Spleen (tissue), 11 donors: Measurements from ENCODE around the gene NKTR. TPM values are rescaled to one million over a fixed set of nuclear protein-coding genes. Genes with fewer than 3 reads are reported as not detected.

Experiments
- DNase-seq: peaks from one replicate; pipeline ENCODE4 v3.0.0-alpha.2; 2020
- H3K27ac ChIP-seq, 8 donors: fragments of 200-600 bp; sonication (generic) in 7 of 8; 1 replicate in 4 of 8; 2 replicates in 4 of 8; pipeline versions ENCODE4 v1.5.0 to v1.8.0; 2016 to 2021; ENCODE audit warnings: inconsistent platforms in 4 of 8, mild to moderate bottlenecking in 4 of 8, moderate library complexity in 1 of 8
- H3K27me3 ChIP-seq, 7 donors: fragments of 200-600 bp; sonication (generic) in 6 of 7; replicated peaks in 1 of 7; 1 replicate in 4 of 7; 2 replicates in 3 of 7; pipeline versions ENCODE4 v1.5.0 to v1.8.0; 2016 to 2021; ENCODE audit warnings: inconsistent platforms in 3 of 7, mild to moderate bottlenecking in 1 of 7
- H3K36me3 ChIP-seq, 6 donors: fragments of 200-600 bp; sonication (generic) in 5 of 6; 1 replicate in 4 of 6; 2 replicates in 2 of 6; pipeline versions ENCODE4 v1.5.0 to v1.8.0; 2016 to 2021; ENCODE audit warnings: inconsistent platforms in 2 of 6
- H3K4me1 ChIP-seq, 6 donors: fragments of 200-600 bp; sonication (generic) in 5 of 6; 1 replicate in 3 of 6; 2 replicates in 3 of 6; pipeline versions ENCODE4 v1.5.0 to v1.8.0; 2016 to 2021; ENCODE audit warnings: inconsistent platforms in 3 of 6
- H3K4me3 ChIP-seq, 8 donors: fragments of 200-600 bp; sonication (generic) in 7 of 8; 1 replicate in 4 of 8; 2 replicates in 4 of 8; pipeline versions ENCODE4 v1.5.0 to v1.8.0; 2016 to 2021; ENCODE audit warnings: inconsistent platforms in 4 of 8, mild to moderate bottlenecking in 4 of 8, moderate library complexity in 2 of 8
- H3K9me3 ChIP-seq, 8 donors: fragments of 200-600 bp; sonication (generic) in 7 of 8; 1 replicate in 4 of 8; 2 replicates in 4 of 8; pipeline versions ENCODE4 v1.5.0 to v1.8.0; 2016 to 2021; ENCODE audit warnings: inconsistent platforms in 4 of 8
- POLR2A ChIP-seq, 3 donors: fragments of 450-650 bp; IDR thresholded peaks; one replicate each; pipeline ENCODE4 v1.5.1; 2017; ENCODE audit warnings: antibody characterized with exemption in 3 of 3, mild to moderate bottlenecking in 1 of 3
- POLR2AphosphoS5 ChIP-seq, 3 donors: sonication (generic); formaldehyde crosslinking; IDR thresholded peaks; one replicate each; pipeline ENCODE4 v1.5.1; 2017; ENCODE audit warnings: antibody characterized with exemption in 3 of 3
- WGBS, 5 donors: extraction: QIAGEN DNeasy Blood & Tissue Kit in 3 of 5; methylation state at CpG; one replicate each; pipeline versions ENCODE4 v1.1.5 to v1.1.7; 2013 to 2018; 5-methylcytosine and 5-hydroxymethylcytosine counted together
- intact Hi-C: fragments of 100-400 bp; cut with DNase I; formaldehyde crosslinking; loops from one replicate; pipeline ENCODE4 v1.15.0; 2023; ENCODE audit warnings: low total_unique reads
- polyA plus RNA-seq, 3 donors: library from polyadenylated mRNA; stranded (reverse); fragments of 200-250 nt; gene quantifications; one replicate each; pipeline ENCODE4 v1.2.1, GENCODE V29; 2013
- total RNA-seq, 7 donors: library from RNA; depleted of rRNA in 3 of 7; stranded (reverse); fragments of >200 nt in 3 of 7; fragmentation: NEBNext Ultra II Directional in 4 of 7; extraction: Animal tissue kit (Norgen Biotek cat#: 25700) in 4 of 7; gene quantifications; one replicate each; pipeline versions ENCODE4 v1.1.0 to v1.2.1, GENCODE V29; 2016 to 2021
- TF ChIP-seq, protein P1 (sequence below), 11 experiments: fragments of 200-600 bp in 7 of 11; fragments of 450-650 bp in 4 of 11; sonication (generic) in 4 of 11; IDR thresholded peaks in 8 of 11; conservative IDR thresholded peaks in 3 of 11; 1 replicate in 7 of 11; 2 replicates in 4 of 11; pipeline versions ENCODE4 v1.4.0 to v1.8.0; 2016 to 2021; ENCODE audit warnings: antibody characterized with exemption in 11 of 11, inconsistent platforms in 4 of 11, mild to moderate bottlenecking in 1 of 11
- donor health status: healthy with polysubstance abuse.
- donor health status: DM: no; HTN: no; CAD: no; lungs with moderate emphysema.
- donor health status: DM: no; HTN: no; CAD: no.
- donor health status: Bipolar disorder and iron deficiency.
- donor health status: healthy.
- donor health status: DM: no; HTN: no; CAD: no.
- donor health status: DM: yes; HTN: yes; CAD: no.

Gene NKTR
- total and polyA plus RNA-seq, 10 donors: 19.9 to 258 (median 140) TPM

DNA sequence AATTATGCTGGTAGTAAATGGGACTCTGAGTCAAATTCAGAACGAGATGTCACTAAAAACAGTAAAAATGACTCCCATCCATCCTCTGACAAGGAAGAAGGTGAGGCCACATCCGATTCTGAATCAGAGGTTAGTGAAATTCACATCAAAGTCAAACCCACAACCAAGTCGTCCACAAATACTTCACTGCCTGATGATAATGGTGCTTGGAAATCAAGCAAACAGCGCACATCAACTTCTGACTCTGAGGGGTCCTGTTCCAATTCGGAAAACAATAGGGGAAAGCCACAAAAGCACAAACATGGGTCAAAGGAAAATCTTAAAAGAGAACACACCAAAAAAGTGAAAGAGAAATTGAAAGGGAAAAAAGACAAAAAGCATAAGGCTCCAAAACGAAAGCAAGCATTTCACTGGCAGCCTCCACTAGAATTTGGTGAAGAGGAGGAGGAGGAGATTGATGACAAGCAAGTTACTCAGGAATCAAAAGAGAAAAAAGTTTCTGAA, 37.9 kb downstream of the NKTR start:
- TF ChIP-seq POLR2A (IDR thresholded peaks at IDR 0.05): no peak
- TF ChIP-seq, protein P1, sequence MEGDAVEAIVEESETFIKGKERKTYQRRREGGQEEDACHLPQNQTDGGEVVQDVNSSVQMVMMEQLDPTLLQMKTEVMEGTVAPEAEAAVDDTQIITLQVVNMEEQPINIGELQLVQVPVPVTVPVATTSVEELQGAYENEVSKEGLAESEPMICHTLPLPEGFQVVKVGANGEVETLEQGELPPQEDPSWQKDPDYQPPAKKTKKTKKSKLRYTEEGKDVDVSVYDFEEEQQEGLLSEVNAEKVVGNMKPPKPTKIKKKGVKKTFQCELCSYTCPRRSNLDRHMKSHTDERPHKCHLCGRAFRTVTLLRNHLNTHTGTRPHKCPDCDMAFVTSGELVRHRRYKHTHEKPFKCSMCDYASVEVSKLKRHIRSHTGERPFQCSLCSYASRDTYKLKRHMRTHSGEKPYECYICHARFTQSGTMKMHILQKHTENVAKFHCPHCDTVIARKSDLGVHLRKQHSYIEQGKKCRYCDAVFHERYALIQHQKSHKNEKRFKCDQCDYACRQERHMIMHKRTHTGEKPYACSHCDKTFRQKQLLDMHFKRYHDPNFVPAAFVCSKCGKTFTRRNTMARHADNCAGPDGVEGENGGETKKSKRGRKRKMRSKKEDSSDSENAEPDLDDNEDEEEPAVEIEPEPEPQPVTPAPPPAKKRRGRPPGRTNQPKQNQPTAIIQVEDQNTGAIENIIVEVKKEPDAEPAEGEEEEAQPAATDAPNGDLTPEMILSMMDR (IDR thresholded peaks at IDR 0.05 in 8 of 11, conservative IDR thresholded peaks at IDR 0.05 in 3 of 11): no peak
- no peak for TF ChIP-seq POLR2AphosphoS5 (IDR thresholded peaks at IDR 0.05)
- Histone ChIP-seq H3K4me1 (peaks cover 0 to 40% (median 22%) of the 10 kb centered on the region in 6 donors), H3K27me3 (no peaks in the 10 kb centered on the region), H3K27ac (peak overlapping the region; percentile 11 to 79 (median 62)), H3K9me3 (no peaks in the 10 kb centered on the region), H3K4me3 (no peak overlapping the region), H3K36me3 (peaks cover 3 to 100% (median 85%) of the 10 kb centered on the region in 6 donors)
- intact Hi-C loops: no loop called here
- DNase-seq: no peak
- 68 to 78% (median 69%) methylated on average over 6 of the region's 6 CpGs for WGBS, 5 donors

DNA sequence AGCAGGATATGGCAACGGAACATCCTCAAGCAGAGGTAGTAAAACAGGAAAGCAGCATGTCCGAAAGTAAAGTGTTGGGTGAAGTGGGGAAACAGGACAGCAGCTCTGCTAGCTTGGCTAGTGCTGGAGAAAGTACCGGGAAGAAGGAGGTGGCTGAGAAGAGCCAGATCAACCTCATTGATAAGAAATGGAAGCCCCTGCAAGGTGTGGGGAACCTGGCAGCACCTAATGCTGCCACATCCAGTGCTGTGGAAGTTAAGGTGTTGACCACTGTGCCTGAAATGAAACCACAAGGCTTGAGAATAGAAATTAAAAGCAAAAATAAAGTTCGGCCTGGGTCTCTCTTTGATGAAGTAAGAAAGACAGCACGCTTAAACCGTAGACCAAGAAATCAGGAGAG, 38.7 kb downstream of the NKTR start:
- TF ChIP-seq POLR2AphosphoS5 (IDR thresholded peaks at IDR 0.05): peak in 1 of 3 donors; percentile 47
- no peak for TF ChIP-seq POLR2A (IDR thresholded peaks at IDR 0.05)
- 56 to 77% (median 73%) methylated on average over 6 of the region's 6 CpGs for WGBS, 5 donors
- no peaks in the 10 kb centered on the region for H3K9me3 ChIP-seq
- intact Hi-C loops: no loop called here
- H3K27me3 ChIP-seq: no peaks in the 10 kb centered on the region
- peak overlapping the region; percentile 11 to 79 (median 62) for H3K27ac ChIP-seq
- no peak for DNase-seq
- H3K4me1 ChIP-seq: peaks cover 0 to 40% (median 22%) of the 10 kb centered on the region in 6 donors
- peak overlapping the region in 1 of 8 donors; percentile 8 for H3K4me3 ChIP-seq
- peaks cover 3 to 100% (median 84%) of the 10 kb centered on the region in 6 donors for H3K36me3 ChIP-seq

DNA sequence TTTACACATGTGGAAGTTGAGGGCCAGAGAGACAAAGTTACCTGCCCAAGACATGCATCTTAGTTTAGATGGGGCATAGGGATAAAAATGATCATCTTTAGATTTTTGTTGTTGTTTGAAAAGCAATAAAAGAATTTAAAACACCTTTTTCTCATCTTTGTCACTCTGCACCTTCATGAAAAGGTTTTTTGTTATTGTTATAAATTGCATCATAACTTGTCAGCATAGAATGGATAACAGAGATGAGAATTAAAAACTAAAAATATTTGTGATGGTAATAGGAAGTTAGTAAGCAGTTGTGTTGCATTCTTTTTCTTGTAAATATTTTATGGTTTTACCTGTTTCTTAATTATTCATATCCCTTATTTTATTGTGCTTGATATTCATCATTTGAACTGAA, 39.6 kb downstream of the NKTR start:
- Histone ChIP-seq H3K4me1 (peaks cover 0 to 40% (median 22%) of the 10 kb centered on the region in 6 donors), H3K27ac (peak overlapping the region in 3 of 8 donors; percentile 52 to 69 (median 54)), H3K27me3 (no peaks in the 10 kb centered on the region), H3K9me3 (no peaks in the 10 kb centered on the region), H3K36me3 (peaks cover 3 to 100% (median 84%) of the 10 kb centered on the region in 6 donors), H3K4me3 (no peak overlapping the region)
- DNase-seq: no peak
- intact Hi-C loops: no loop called here
- TF ChIP-seq, protein P1 (IDR thresholded peaks at IDR 0.05 in 8 of 11, conservative IDR thresholded peaks at IDR 0.05 in 3 of 11): no peak
- TF ChIP-seq POLR2A (IDR thresholded peaks at IDR 0.05) (no peak), POLR2AphosphoS5 (IDR thresholded peaks at IDR 0.05) (no peak)

DNA sequence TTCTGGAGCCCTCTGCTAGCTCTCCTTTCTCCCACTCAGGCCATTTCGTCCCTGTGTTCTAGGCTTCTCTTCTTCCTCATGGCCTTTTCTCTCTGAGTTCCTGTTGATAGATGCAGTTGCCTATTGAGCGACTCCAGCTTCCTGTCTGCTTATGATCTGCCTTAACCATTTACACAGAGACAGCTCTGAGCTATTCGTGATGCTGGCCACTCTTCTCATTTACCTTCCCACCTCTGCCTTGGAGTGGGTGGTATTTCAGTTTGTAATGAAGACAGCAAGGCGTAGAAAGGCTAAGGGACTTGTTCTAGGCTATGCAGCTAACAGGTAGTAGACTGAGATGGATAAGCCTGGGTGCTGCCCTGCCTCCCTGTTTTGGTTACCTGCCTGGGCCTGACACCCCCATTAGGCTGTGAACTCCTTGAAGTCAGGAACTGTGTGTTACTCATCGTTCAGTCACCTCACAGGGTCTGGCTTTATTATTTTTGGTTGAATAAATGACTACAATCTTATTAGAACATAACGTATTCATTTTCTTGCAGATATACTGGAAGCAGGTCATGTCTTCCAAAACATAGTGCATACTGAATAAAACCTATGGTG, 40.4 kb downstream of the NKTR start:
- Histone ChIP-seq H3K4me3 (no peak overlapping the region), H3K9me3 (no peaks in the 10 kb centered on the region), H3K4me1 (peaks cover 0 to 40% (median 22%) of the 10 kb centered on the region in 6 donors), H3K27ac (peak overlapping the region in 2 of 8 donors; percentile 4 to 52), H3K36me3 (peaks cover 3 to 100% (median 84%) of the 10 kb centered on the region in 6 donors), H3K27me3 (no peaks in the 10 kb centered on the region)
- DNase-seq: no peak
- WGBS, 5 donors: 78 to 91% (median 89%) methylated on average over 6 of the region's 6 CpGs
- intact Hi-C loops: no loop called here
- TF ChIP-seq, protein P1 (IDR thresholded peaks at IDR 0.05 in 8 of 11, conservative IDR thresholded peaks at IDR 0.05 in 3 of 11): no peak
